ENCODE results near the gene CENPS.

GRCh38 chr1:10450836-10451235 is 20.6 kb downstream of the CENPS start:
- TF ChIP-seq CTCF (IDR thresholded peaks at IDR 0.05) (no peak), POLR2A (IDR thresholded peaks at IDR 0.05) (no peak), POLR2AphosphoS5 (IDR thresholded peaks at IDR 0.05) (no peak)

Data from upper lobe of left lung (tissue), 4 donors.